ENCODE results near the gene OR6C70. TPM values are rescaled to one million over a fixed set of nuclear protein-coding genes. Genes with fewer than 3 reads are reported as not detected.

OR6C70 gene
- total and polyA plus RNA-seq, 2 donors (not counting 1 experiment from before 2014, with no cell fraction given): not detected

DNA sequence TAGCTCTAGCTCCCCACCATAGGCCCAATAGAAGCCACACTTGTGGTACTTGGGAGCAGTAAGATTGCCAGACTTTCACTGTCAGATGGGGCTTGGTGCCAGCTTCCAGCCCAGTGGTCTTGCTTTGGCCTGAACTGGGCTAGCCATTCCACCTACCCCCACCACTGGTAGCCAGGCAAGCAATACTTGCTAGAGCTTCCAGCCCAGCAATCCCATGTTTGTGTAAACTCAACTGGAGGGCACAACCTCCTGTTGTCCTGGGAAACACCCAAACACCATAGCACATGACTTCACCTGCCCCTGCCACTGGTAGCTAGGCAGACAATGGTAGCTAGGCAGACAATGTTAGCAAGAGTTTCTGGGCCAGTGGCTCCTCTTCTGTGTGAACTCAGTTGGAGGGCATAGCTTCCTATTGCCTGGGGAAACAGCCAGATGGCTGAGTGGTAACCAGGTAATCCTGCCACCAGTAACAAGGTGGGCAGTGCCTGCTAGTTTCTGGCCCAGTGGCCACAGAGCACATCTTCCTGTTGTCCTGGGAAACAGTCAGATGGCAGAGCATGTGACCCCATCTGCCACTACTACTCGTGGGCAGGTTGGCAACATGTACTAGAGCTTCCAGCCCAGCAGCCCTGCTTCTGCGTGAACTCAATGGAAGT lies 49.5 kb downstream of the OR6C70 start:
- POLR2A ChIA-PET: no interaction called here
- no peaks in the 10 kb centered on the region for H3K79me2 ChIP-seq (ENCODE audit: control insufficient read depth, insufficient read depth, low read length)

More for the DNA sequence above, 49.5 kb downstream of the OR6C70 start:
- Mint-ChIP-seq H3K27me3 (peaks cover 42% of the 10 kb centered on the region), H3K9me3 (ENCODE audit: insufficient read depth) (no peaks in the 10 kb centered on the region), H3K27ac (no peak overlapping the region), H3K4me1 (peaks cover 3% of the 10 kb centered on the region), H3K4me3 (no peak overlapping the region)
- DNase-seq (no peak), ATAC-seq (ENCODE audit: low read depth) (no peak)
- intact Hi-C loops (cut with micrococcal nuclease): no loop called here
- peaks cover 0 to 16% (median 5%) of the 10 kb centered on the region in 4 experiments for H3K27me3 ChIP-seq (replicated peaks in 1 of 4; ENCODE audit: control extremely low read depth in 1 of 4, control insufficient read depth in 3 of 4, insufficient read depth in 4 of 4, low read length in 3 of 4)
- no peak overlapping the region for H3K27ac ChIP-seq (ENCODE audit: low read length in 2 of 2)
- no peak overlapping the region for H3K4me2 ChIP-seq (replicated peaks; ENCODE audit: low read depth, low read length, poor library complexity, severe bottlenecking)
- H3K4me1 ChIP-seq (ENCODE audit: control insufficient read depth in 2 of 2, insufficient read depth in 2 of 2, low read length in 2 of 2): no peaks in the 10 kb centered on the region
- H3K9ac ChIP-seq (ENCODE audit: low read length): no peak overlapping the region
- no peaks in the 10 kb centered on the region for H4K20me1 ChIP-seq (ENCODE audit: control insufficient read depth, insufficient read depth, low read length, poor library complexity, severe bottlenecking)
- H3K4me3 ChIP-seq (ENCODE audit: control extremely low read depth in 1 of 5, extremely low read depth in 1 of 5, insufficient read depth in 1 of 5, low read depth in 2 of 5, low read length in 4 of 5): no peak overlapping the region
- 63% methylated on average over 1 of the region's 2 CpGs for WGBS (ENCODE audit: insufficient coverage)
- no peaks in the 10 kb centered on the region for H3K36me3 ChIP-seq (replicated peaks in 1 of 2; ENCODE audit: control extremely low read depth in 1 of 2, control insufficient read depth in 1 of 2, extremely low read depth in 1 of 2, insufficient read depth in 2 of 2, low read length in 1 of 2)
- TF ChIP-seq EZH2 (IDR thresholded peaks at IDR 0.05; ENCODE audit: borderline replicate concordance, insufficient read depth, low read depth, low read length, poor library complexity, severe bottlenecking): no peak
- TF ChIP-seq, protein P1, sequence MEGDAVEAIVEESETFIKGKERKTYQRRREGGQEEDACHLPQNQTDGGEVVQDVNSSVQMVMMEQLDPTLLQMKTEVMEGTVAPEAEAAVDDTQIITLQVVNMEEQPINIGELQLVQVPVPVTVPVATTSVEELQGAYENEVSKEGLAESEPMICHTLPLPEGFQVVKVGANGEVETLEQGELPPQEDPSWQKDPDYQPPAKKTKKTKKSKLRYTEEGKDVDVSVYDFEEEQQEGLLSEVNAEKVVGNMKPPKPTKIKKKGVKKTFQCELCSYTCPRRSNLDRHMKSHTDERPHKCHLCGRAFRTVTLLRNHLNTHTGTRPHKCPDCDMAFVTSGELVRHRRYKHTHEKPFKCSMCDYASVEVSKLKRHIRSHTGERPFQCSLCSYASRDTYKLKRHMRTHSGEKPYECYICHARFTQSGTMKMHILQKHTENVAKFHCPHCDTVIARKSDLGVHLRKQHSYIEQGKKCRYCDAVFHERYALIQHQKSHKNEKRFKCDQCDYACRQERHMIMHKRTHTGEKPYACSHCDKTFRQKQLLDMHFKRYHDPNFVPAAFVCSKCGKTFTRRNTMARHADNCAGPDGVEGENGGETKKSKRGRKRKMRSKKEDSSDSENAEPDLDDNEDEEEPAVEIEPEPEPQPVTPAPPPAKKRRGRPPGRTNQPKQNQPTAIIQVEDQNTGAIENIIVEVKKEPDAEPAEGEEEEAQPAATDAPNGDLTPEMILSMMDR (IDR thresholded peaks at IDR 0.05): no peak
- CTCF ChIA-PET: no interaction called here
- peaks cover 0 to 1% (median 0%) of the 10 kb centered on the region in 3 donors for H3K9me3 ChIP-seq (ENCODE audit: control extremely low read depth in 1 of 3, control insufficient read depth in 2 of 3, insufficient read depth in 1 of 3, low read length in 2 of 3)
- H2AFZ ChIP-seq (ENCODE audit: insufficient read depth, low read depth, low read length, poor library complexity, severe bottlenecking): no peak overlapping the region

Other genes with a start within 250 kb of the OR6C70 start
- not detected in 2 replicates for gene OR10A7, start 249.1 kb downstream of the OR6C70 start, total RNA-seq
- not detected in 2 replicates for gene OR10A7, start 249.1 kb downstream of the OR6C70 start, polyA plus RNA-seq
- gene OR6C74, start 225.5 kb downstream of the OR6C70 start, total RNA-seq: not detected in 2 replicates
- gene OR6C74, start 225.5 kb downstream of the OR6C70 start, polyA plus RNA-seq: not detected in 2 replicates
- not detected in 2 replicates for gene OR6C6, start 173.6 kb downstream of the OR6C70 start, total RNA-seq
- gene OR6C6, start 173.6 kb downstream of the OR6C70 start, polyA plus RNA-seq: not detected in 2 replicates
- gene OR6C1, start 155.8 kb downstream of the OR6C70 start, total RNA-seq: not detected in 2 replicates
- gene OR6C1, start 155.8 kb downstream of the OR6C70 start, polyA plus RNA-seq: not detected in 2 replicates
- not detected in 2 replicates for gene OR6C3, start 139.4 kb downstream of the OR6C70 start, total RNA-seq
- gene OR6C3, start 139.4 kb downstream of the OR6C70 start, polyA plus RNA-seq: not detected in 2 replicates
- gene OR6C75, start 107.2 kb downstream of the OR6C70 start, total RNA-seq: not detected in 2 replicates
- gene OR6C75, start 107.2 kb downstream of the OR6C70 start, polyA plus RNA-seq: not detected in 2 replicates
- gene OR6C65, start 69.6 kb downstream of the OR6C70 start, total RNA-seq: not detected in 2 replicates
- not detected in 2 replicates for gene OR6C65, start 69.6 kb downstream of the OR6C70 start, polyA plus RNA-seq
- not detected in 2 replicates for gene OR6C76, start 43.9 kb downstream of the OR6C70 start, total RNA-seq
- not detected in 2 replicates for gene OR6C76, start 43.9 kb downstream of the OR6C70 start, polyA plus RNA-seq
- gene OR6C2, start 26.1 kb downstream of the OR6C70 start, total RNA-seq: not detected in 2 replicates
- not detected in 2 replicates for gene OR6C2, start 26.1 kb downstream of the OR6C70 start, polyA plus RNA-seq
- not detected in 2 replicates for gene OR6C68, start 22.2 kb upstream of the OR6C70 start, total RNA-seq
- not detected in 2 replicates for gene OR6C68, start 22.2 kb upstream of the OR6C70 start, polyA plus RNA-seq
- not detected in 2 replicates for gene OR6C4, start 79.5 kb upstream of the OR6C70 start, total RNA-seq
- not detected in 2 replicates for gene OR6C4, start 79.5 kb upstream of the OR6C70 start, polyA plus RNA-seq
- gene OR2AP1, start 102.3 kb upstream of the OR6C70 start, total RNA-seq: 0.17 TPM in 1 of 2 replicates, not detected in the other
- not detected in 2 replicates for gene OR2AP1, start 102.3 kb upstream of the OR6C70 start, polyA plus RNA-seq
- not detected in 2 replicates for gene OR10P1, start 166.8 kb upstream of the OR6C70 start, total RNA-seq
- gene OR10P1, start 166.8 kb upstream of the OR6C70 start, polyA plus RNA-seq: not detected in 2 replicates
- 2.4 and 2.7 TPM in 2 replicates for gene ITGA7, start 237.8 kb upstream of the OR6C70 start, total RNA-seq
- 3.3 and 5.2 TPM in 2 replicates for gene ITGA7, start 237.8 kb upstream of the OR6C70 start, polyA plus RNA-seq
- 67.1 and 71.1 TPM in 2 replicates for gene BLOC1S1, start 245.9 kb upstream of the OR6C70 start, total RNA-seq
- 176 and 229 TPM in 2 replicates for gene BLOC1S1, start 245.9 kb upstream of the OR6C70 start, polyA plus RNA-seq